K562 (cell line): ENCODE measurements around the gene ABHD16A. TPM values are rescaled to one million over a fixed set of nuclear protein-coding genes. Genes with fewer than 3 reads are reported as not detected.

Experiments used
- CTCF ChIP-seq, 3 experiments: IDR thresholded peaks in 2 of 3; conservative IDR thresholded peaks in 1 of 3; 2 replicates each; pipeline ENCODE4 v1.5.1; 2011 to 2012; ENCODE audit warnings: low read length in 3 of 3, mild to moderate bottlenecking in 3 of 3, control low read depth in 2 of 3, improper control_type of control experiment in 1 of 3, inconsistent platforms in 1 of 3, low read depth in 1 of 3, mixed read lengths in 1 of 3, moderate library complexity in 1 of 3; ENCODE audit not compliant: insufficient read depth in 2 of 3
- DDX20 ChIP-seq: fragments of 450-650 bp; IDR thresholded peaks from 2 replicates; pipeline ENCODE4 v1.6.1; 2016; ENCODE audit warnings: missing genetic modification characterization, low read depth, mild to moderate bottlenecking, missing compliant biosample characterization, moderate library complexity
- ETV6 ChIP-seq, 3 experiments: fragments of 150-350 bp in 1 of 3; sonication (generic) in 1 of 3; formaldehyde crosslinking in 1 of 3; IDR thresholded peaks; 2 replicates each; pipeline versions ENCODE4 v1.6.1 to v1.8.0; 2014 to 2022; ENCODE audit warnings: borderline replicate concordance in 2 of 3, low read depth in 2 of 3, antibody characterized with exemption in 1 of 3, low read length in 1 of 3, mild to moderate bottlenecking in 1 of 3, missing genetic modification reagents in 1 of 3
- GTF2F1 ChIP-seq: IDR thresholded peaks from 2 replicates; pipeline ENCODE4 v1.6.1; 2011; ENCODE audit warnings: low read depth, low read length, improper control_type of control experiment
- HMGXB4 ChIP-seq: sonication (generic); formaldehyde crosslinking; IDR thresholded peaks from 2 replicates; pipeline ENCODE4 v1.8.1; 2023; ENCODE audit warnings: mild to moderate bottlenecking, missing genetic modification reagents
- KDM1A ChIP-seq, 2 experiments: fragments of 450-650 bp; IDR thresholded peaks; 2 replicates each; pipeline ENCODE4 v1.6.1; 2016; ENCODE audit warnings: mild to moderate bottlenecking in 2 of 2
- MITF ChIP-seq: IDR thresholded peaks from 2 replicates; pipeline ENCODE4 v1.6.1; 2014; ENCODE audit warnings: antibody characterized with exemption
- PCBP2 ChIP-seq: fragments of 200-400 bp; formaldehyde crosslinking; IDR thresholded peaks from 2 replicates; pipeline ENCODE4 v1.6.1; 2018; ENCODE audit warnings: low read length, low read depth, mild to moderate bottlenecking, moderate library complexity; ENCODE audit not compliant: poor library complexity, severe bottlenecking
- PTBP1 ChIP-seq: fragments of 200-400 bp; formaldehyde crosslinking; IDR thresholded peaks from 2 replicates; pipeline ENCODE4 v1.6.1; 2017; ENCODE audit warnings: low read depth, low read length
- TEAD1 ChIP-seq, 2 experiments: fragments of 450-650 bp in 1 of 2; sonication (generic) in 1 of 2; formaldehyde crosslinking; IDR thresholded peaks; 2 replicates each; pipeline versions ENCODE4 v1.4.0 to v1.8.0; 2020 to 2022; ENCODE audit warnings: mild to moderate bottlenecking in 2 of 2, missing genetic modification reagents in 1 of 2
- USF1 ChIP-seq: sonication (generic); formaldehyde crosslinking; IDR thresholded peaks from 2 replicates; pipeline ENCODE4 v1.9.0; 2022; ENCODE audit warnings: mild to moderate bottlenecking, missing genetic modification reagents
- ZBTB7A ChIP-seq: IDR thresholded peaks from 2 replicates; pipeline ENCODE4 v1.6.1; 2011; ENCODE audit warnings: low read depth, mild to moderate bottlenecking, low read length, moderate library complexity, borderline replicate concordance; ENCODE audit not compliant: control insufficient read depth
- ZNF124 ChIP-seq: sonication (generic); formaldehyde crosslinking; IDR thresholded peaks from 2 replicates; pipeline ENCODE4 v1.8.1; 2022; ENCODE audit warnings: missing genetic modification reagents
- ZNF263 ChIP-seq: sonication (generic); formaldehyde crosslinking; IDR thresholded peaks from 2 replicates; pipeline ENCODE4 v1.8.0; 2022; ENCODE audit warnings: mild to moderate bottlenecking, missing genetic modification reagents, borderline replicate concordance
- ZNF316 ChIP-seq: fragments of 450-650 bp; IDR thresholded peaks from 2 replicates; pipeline ENCODE4 v1.6.1; 2016
- polyA plus RNA-seq, 8 experiments: library from polyadenylated mRNA; depleted of rRNA in 4 of 8; stranded (reverse) in 5 of 8; unstranded in 3 of 8; fragments of >200 nt; fragmentation: Nextera tagmentation in 2 of 8; fragmentation: Illumina TruSeq in 1 of 8; extraction: Ambion mirVana in 2 of 8; extraction: Trizol in 1 of 8; gene quantifications; 2 replicates each; pipeline versions ENCODE4 v1.2.1 to v1.2.3, GENCODE V29; 2011 to 2014; ENCODE audit warnings: inconsistent platforms in 1 of 8, missing spikeins in 1 of 8
- total RNA-seq, 7 experiments: library from RNA; depleted of rRNA in 6 of 7; stranded (reverse); fragments of >200 nt in 6 of 7; fragmentation: Illumina TruSeq in 2 of 7; extraction: Trizol in 2 of 7; gene quantifications; 2 replicates each; pipeline versions ENCODE4 v1.2.1 to v1.2.3, GENCODE V29; 2011 to 2021; ENCODE audit warnings: low replicate concordance in 1 of 7

Gene ABHD16A
- total and polyA plus RNA-seq, 9 of the 15 experiments (the other 6 are each of a cell fraction or from before 2014, with no cell fraction given): 25.8 to 120 (median 81.6) TPM

GRCh38 chr6:31658158-31658688 is 44.9 kb downstream of the ABHD16A start (continued):
- 0 out of 2 replicates have a peak, but pooled peaks have one; percentile 34 for TF ChIP-seq MITF
- TF ChIP-seq TEAD1 (CRISPR knock-in tag; IDR thresholded peaks at IDR 0.05): peak in 1 of 2 experiments; percentile 36; a peak in 1 of 4 replicates
- 0 out of 2 replicates have a peak, but pooled peaks have one; percentile 26 for TF ChIP-seq ZNF263 (CRISPR knock-in tag)
- peak; percentile 20; the same call in 1 of the 2 replicates for TF ChIP-seq USF1 (CRISPR knock-in tag)
- TF ChIP-seq DDX20 (tag): no peak
- no peak for TF ChIP-seq ZNF124
- 0 out of 2 replicates have a peak, but pooled peaks have one; percentile 17 for TF ChIP-seq PTBP1
- no peak for TF ChIP-seq KDM1A (IDR thresholded peaks at IDR 0.05)
- TF ChIP-seq GTF2F1: 0 out of 2 replicates have a peak, but pooled peaks have one; percentile 65
- peak; percentile 95 for TF ChIP-seq ZNF316
- TF ChIP-seq HMGXB4 (CRISPR knock-in tag): no peak
- TF ChIP-seq ETV6 (IDR thresholded peaks at IDR 0.05; ENCODE audit: borderline replicate concordance in 1 of 2, low read depth in 2 of 2, low read length in 1 of 2): no peak
- TF ChIP-seq ETV6 (CRISPR knock-in tag; IDR thresholded peaks at IDR 0.05; ENCODE audit: borderline replicate concordance): 0 out of 2 replicates have a peak, but pooled peaks have one; percentile 60
- no peak for TF ChIP-seq PCBP2
- TF ChIP-seq CTCF (IDR thresholded peaks at IDR 0.05 in 2 of 3, conservative IDR thresholded peaks at IDR 0.05 in 1 of 3; ENCODE audit: insufficient read depth in 2 of 3, low read depth in 1 of 3, low read length in 3 of 3): peak in 1 of 3 experiments; percentile 1; a peak in 1 of 6 replicates
- TF ChIP-seq ZBTB7A: peak; percentile 49; the same call in 1 of the 2 replicates
